ENCODE data around the gene TTC33.

GRCh38 chr5:40521108-40521785, 234.5 kb downstream of the TTC33 start:
- TF ChIP-seq ZNF274 (IDR thresholded peaks at IDR 0.05; ENCODE audit: low read depth, low read length) (no peak), SUZ12 (IDR thresholded peaks at IDR 0.05; ENCODE audit: extremely low read depth, insufficient read depth, insufficient read length) (no peak), YY1 (IDR thresholded peaks at IDR 0.05; ENCODE audit: insufficient read depth, insufficient read length) (no peak)

All from NT2/D1 (cell line).